ENCODE data around the gene PPP1R9B. TPM values are rescaled to one million over a fixed set of nuclear protein-coding genes. Genes with fewer than 3 reads are reported as not detected.

Gene PPP1R9B
- total RNA-seq, 4 donors from 2014 or later = 28.4 to 54.9 (median 36.9) TPM

- DNase-seq (ENCODE audit: low spot score in 2 of 2) = no peak
- Histone ChIP-seq H3K27ac (peak overlapping the region in 1 of 4 donors; percentile 59), H3K9me3 (no peaks in the 10 kb centered on the region), H3K27me3 (no peaks in the 10 kb centered on the region), H3K4me3 (peak overlapping the region in 1 of 4 donors; percentile 20), H3K36me3 (peaks cover 0 to 9% (median 0%) of the 10 kb centered on the region in 3 donors), H3K4me1 (peaks cover 0 to 18% (median 5%) of the 10 kb centered on the region in 4 donors)
- WGBS, 2 donors = 48 to 61% methylated on average over 7 of the region's 7 CpGs
- TF ChIP-seq EP300 (IDR thresholded peaks at IDR 0.05) = no peak
These were observed 16.2 kb upstream of the PPP1R9B start for GRCh38 chr17:50166518-50167181.

- Histone ChIP-seq H3K4me1 (peaks cover 0 to 23% (median 6%) of the 10 kb centered on the region in 4 donors), H3K27me3 (no peaks in the 10 kb centered on the region), H3K9me3 (no peaks in the 10 kb centered on the region), H3K36me3 (peaks cover 0 to 3% (median 0%) of the 10 kb centered on the region in 3 donors), H3K4me3 (peak within 1 kb of the TSS in 1 of 4 donors; percentile 20), H3K27ac (peak within 1 kb of the TSS in 2 of 4 donors; percentile 24 to 59)
- no peak for TF ChIP-seq EP300 (IDR thresholded peaks at IDR 0.05)
- TF ChIP-seq, protein P1, sequence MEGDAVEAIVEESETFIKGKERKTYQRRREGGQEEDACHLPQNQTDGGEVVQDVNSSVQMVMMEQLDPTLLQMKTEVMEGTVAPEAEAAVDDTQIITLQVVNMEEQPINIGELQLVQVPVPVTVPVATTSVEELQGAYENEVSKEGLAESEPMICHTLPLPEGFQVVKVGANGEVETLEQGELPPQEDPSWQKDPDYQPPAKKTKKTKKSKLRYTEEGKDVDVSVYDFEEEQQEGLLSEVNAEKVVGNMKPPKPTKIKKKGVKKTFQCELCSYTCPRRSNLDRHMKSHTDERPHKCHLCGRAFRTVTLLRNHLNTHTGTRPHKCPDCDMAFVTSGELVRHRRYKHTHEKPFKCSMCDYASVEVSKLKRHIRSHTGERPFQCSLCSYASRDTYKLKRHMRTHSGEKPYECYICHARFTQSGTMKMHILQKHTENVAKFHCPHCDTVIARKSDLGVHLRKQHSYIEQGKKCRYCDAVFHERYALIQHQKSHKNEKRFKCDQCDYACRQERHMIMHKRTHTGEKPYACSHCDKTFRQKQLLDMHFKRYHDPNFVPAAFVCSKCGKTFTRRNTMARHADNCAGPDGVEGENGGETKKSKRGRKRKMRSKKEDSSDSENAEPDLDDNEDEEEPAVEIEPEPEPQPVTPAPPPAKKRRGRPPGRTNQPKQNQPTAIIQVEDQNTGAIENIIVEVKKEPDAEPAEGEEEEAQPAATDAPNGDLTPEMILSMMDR (IDR thresholded peaks at IDR 0.05) = no peak
- peak in 1 of 2 donors; percentile 15 for TF ChIP-seq POLR2A (IDR thresholded peaks at IDR 0.05)
- WGBS, 2 donors = 51 to 58% methylated on average over 15 of the region's 15 CpGs
- DNase-seq (ENCODE audit: low spot score in 2 of 2) = no peak
These were observed 15.5 kb upstream of the PPP1R9B start, which contains the start of gene SGCA for GRCh38 chr17:50165867-50166517. TSS of gene SGCA (plus strand) at chr17:50166005. CDS start at chr17:50166041, 36 bp downstream.

- 70% methylated on average over 3 of the region's 3 CpGs for WGBS, 2 donors
- H3K27me3 ChIP-seq = no peaks in the 10 kb centered on the region
- DNase-seq (ENCODE audit: low spot score in 2 of 2) = no peak
- no peaks in the 10 kb centered on the region for H3K9me3 ChIP-seq
- no peaks in the 10 kb centered on the region for H3K36me3 ChIP-seq
- TF ChIP-seq, protein P1 (IDR thresholded peaks at IDR 0.05) = no peak
- TF ChIP-seq POLR2A (IDR thresholded peaks at IDR 0.05) = no peak
- no peak for TF ChIP-seq EP300 (IDR thresholded peaks at IDR 0.05)
- H3K27ac ChIP-seq = peak overlapping the region in 1 of 4 donors; percentile 24
- no peak overlapping the region for H3K4me3 ChIP-seq
- H3K4me1 ChIP-seq = peaks cover 0 to 28% (median 6%) of the 10 kb centered on the region in 4 donors
These were observed 15.0 kb upstream of the PPP1R9B start for GRCh38 chr17:50165466-50165865.

DNA sequence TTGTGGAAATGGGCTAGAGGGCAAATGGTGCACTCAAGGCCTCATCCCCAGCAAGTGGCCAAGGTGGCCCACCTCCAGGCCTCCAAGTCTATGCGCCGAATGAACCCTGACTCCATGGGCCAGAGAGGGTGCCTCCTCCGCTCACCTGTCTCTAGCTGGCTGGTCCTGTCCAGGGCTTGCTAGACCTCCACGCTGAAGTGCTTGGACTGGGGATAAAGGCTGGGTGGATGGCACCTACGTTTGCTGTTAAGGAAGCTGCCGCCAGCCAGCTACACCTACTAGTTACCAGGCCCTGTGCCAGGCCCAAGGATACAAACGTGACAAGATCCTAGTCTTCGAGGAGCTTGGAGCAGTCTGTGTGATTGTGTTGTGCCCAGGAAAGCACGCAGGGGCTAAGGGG lies 14.6 kb upstream of the PPP1R9B start:
- no peak for DNase-seq (ENCODE audit: low spot score in 2 of 2)
- no peaks in the 10 kb centered on the region for H3K9me3 ChIP-seq
- whole genome bisulfite sequencing, 2 donors = 83 to 89% methylated on average over 9 of the region's 9 CpGs
- H3K27ac ChIP-seq = no peak overlapping the region
- H3K4me3 ChIP-seq = no peak overlapping the region
- H3K36me3 ChIP-seq = no peaks in the 10 kb centered on the region
- TF ChIP-seq EP300 (IDR thresholded peaks at IDR 0.05) = no peak
- TF ChIP-seq, protein P1 (IDR thresholded peaks at IDR 0.05) = no peak
- no peak for TF ChIP-seq POLR2A (IDR thresholded peaks at IDR 0.05)
- H3K4me1 ChIP-seq = peaks cover 0 to 29% (median 6%) of the 10 kb centered on the region in 4 donors
- H3K27me3 ChIP-seq = no peaks in the 10 kb centered on the region

DNA sequence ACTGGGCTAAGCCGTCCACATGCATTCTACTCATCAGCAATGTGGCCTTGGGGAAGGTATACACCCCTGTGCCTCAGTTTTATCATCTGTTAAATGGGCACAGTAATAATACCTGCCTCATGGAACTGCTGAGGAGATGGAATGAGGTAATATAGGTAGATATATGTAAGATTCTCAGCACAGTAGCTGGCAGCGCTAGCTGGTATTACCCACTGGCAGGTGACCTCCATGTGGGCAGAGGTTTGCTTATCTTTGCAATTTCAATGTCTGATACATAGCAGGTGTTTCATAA lies 14.2 kb upstream of the PPP1R9B start:
- H3K27ac ChIP-seq = no peak overlapping the region
- no peaks in the 10 kb centered on the region for H3K36me3 ChIP-seq
- H3K4me1 ChIP-seq = peaks cover 0 to 29% (median 6%) of the 10 kb centered on the region in 4 donors
- TF ChIP-seq POLR2A (IDR thresholded peaks at IDR 0.05) (no peak), EP300 (IDR thresholded peaks at IDR 0.05) (no peak)
- TF ChIP-seq, protein P1 (IDR thresholded peaks at IDR 0.05) = no peak
- 87 to 93% methylated on average over 2 of the region's 2 CpGs for WGBS, 2 donors
- DNase-seq (ENCODE audit: low spot score in 2 of 2) = no peak
- no peaks in the 10 kb centered on the region for H3K9me3 ChIP-seq
- no peaks in the 10 kb centered on the region for H3K27me3 ChIP-seq
- H3K4me3 ChIP-seq = no peak overlapping the region

Measured in tibial nerve (tissue), 4 donors.